ENCODE measurements around the gene MPI.
"Not testable (repeated sequence)": the region's sequence is repeated elsewhere in the genome, so short reads cannot be mapped to it uniquely, and the experiment has no call there.

MPI gene

DNA sequence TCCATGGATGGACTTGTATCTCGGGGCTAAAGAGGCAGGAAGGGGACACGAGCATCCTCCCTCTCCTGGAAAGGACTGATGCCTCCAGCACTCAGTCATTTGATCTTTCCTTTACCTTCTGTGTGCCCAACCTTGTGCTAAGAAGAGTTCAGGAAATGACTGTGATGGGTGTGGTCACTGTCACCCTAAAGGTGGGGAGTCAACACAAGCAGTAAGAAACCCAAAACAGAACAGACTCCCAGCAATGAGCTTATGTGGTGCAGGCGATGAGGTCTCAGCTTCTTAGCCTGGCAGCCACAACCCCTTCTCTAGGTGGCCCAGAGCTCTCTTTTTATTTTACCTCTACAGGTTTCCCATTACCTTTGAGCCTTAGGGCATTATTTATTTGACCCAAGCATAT, 3.8 kb downstream of the MPI start:
- no peaks in the 10 kb centered on the region for H3K9me3 Mint-ChIP-seq
- peaks cover 32% of the 10 kb centered on the region for H3K4me1 Mint-ChIP-seq (ENCODE audit: low read depth)
- H3K36me3 Mint-ChIP-seq (ENCODE audit: low read depth): peaks cover 28% of the 10 kb centered on the region
- peak overlapping the region; percentile 79 for H3K4me3 Mint-ChIP-seq
- H3K27ac Mint-ChIP-seq: peak overlapping the region; percentile 98
- no peaks in the 10 kb centered on the region for H3K27me3 Mint-ChIP-seq (ENCODE audit: low read depth)

DNA sequence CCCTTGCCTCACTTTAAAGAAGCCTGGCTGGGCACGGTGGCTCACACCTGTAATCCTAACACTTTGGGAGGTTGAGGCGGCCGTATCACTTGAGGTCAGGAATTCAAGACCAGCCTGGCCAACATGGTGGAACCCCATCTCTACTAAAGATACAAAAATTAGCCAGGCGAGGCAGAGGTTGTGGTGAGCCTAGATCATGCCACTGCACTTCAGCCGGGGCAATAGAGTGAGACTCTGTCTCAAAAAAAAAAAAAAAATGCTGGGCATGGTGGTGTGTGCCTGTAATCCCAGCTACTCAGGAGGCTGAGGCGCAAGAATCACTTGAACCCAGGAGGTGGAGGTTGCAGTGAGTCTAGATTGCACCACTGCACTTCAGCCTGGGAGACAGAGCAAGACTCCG, 4.5 kb downstream of the MPI start:
- not testable (repeated sequence) for H3K4me3 Mint-ChIP-seq; H3K27ac Mint-ChIP-seq; H3K27me3 Mint-ChIP-seq (ENCODE audit: low read depth); H3K9me3 Mint-ChIP-seq
- H3K4me1 Mint-ChIP-seq (ENCODE audit: low read depth): peaks cover 30% of the 10 kb centered on the region
- peaks cover 28% of the 10 kb centered on the region for H3K36me3 Mint-ChIP-seq (ENCODE audit: low read depth)

DNA sequence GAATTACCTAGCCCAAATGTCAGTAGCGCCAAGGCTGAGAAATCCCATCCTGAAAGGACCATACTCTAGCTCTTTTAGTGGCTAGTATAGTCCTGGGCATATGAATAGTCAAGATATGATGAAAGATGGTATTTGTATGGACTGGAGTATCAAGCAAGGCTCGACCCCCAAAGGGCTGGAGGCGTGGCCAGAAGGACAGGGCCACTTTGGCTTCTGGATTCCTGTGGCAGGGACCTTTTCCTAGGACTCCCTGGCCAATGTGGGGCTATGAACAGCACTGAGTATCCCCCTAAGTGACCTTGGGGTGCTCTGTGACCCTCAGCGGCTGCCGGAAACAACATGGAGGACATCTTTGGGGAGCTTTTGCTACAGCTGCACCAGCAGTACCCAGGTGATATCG, 6.0 kb downstream of the MPI start:
- no peak overlapping the region for H3K4me3 Mint-ChIP-seq
- H3K27ac Mint-ChIP-seq: no peak overlapping the region
- no peaks in the 10 kb centered on the region for H3K9me3 Mint-ChIP-seq
- H3K36me3 Mint-ChIP-seq (ENCODE audit: low read depth): peaks cover 34% of the 10 kb centered on the region
- H3K27me3 Mint-ChIP-seq (ENCODE audit: low read depth): no peaks in the 10 kb centered on the region
- peaks cover 24% of the 10 kb centered on the region for H3K4me1 Mint-ChIP-seq (ENCODE audit: low read depth)

DNA sequence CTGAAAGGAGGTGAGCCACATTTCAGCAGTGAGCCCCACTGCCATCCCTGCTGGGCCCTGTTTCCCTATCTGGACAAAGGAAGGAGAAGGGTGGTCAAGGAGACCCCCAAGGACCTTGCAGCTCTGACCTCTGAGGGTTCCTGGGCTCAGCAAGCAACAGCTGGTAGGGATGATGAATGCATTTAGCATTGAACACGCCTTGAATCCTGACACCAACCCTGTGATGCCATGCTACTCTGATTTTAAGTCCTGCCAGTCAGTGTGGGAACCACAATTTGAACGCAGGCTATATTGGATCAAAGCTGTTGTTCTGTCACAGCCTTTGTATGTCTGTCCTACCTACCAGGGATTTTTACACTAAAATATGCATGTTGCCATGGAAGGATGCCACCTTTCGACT, 6.5 kb downstream of the MPI start:
- Mint-ChIP-seq H3K27me3 (ENCODE audit: low read depth) (no peaks in the 10 kb centered on the region), H3K36me3 (ENCODE audit: low read depth) (peaks cover 34% of the 10 kb centered on the region), H3K9me3 (no peaks in the 10 kb centered on the region), H3K27ac (no peak overlapping the region), H3K4me3 (no peak overlapping the region), H3K4me1 (ENCODE audit: low read depth) (peaks cover 22% of the 10 kb centered on the region)

DNA sequence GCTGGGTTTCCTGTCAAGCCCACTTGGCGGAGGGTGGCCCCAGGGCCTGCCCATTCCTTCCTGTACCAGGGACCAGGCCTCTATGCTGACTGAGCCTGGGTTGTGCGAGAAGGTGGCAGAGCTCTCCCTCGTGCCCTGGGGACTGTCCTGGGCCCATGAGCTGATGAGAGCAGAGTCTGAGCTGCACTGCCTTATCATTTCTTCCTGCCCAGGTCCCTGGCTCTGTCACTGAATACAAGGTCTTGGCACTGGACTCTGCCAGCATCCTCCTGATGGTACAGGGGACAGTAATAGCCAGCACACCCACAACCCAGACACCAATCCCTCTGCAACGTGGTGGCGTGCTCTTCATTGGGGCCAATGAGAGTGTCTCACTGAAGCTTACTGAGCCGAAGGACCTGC, 7.5 kb downstream of the MPI start:
- Mint-ChIP-seq H3K4me3 (no peak overlapping the region), H3K27me3 (ENCODE audit: low read depth) (no peaks in the 10 kb centered on the region), H3K27ac (no peak overlapping the region), H3K9me3 (no peaks in the 10 kb centered on the region), H3K36me3 (ENCODE audit: low read depth) (peaks cover 33% of the 10 kb centered on the region), H3K4me1 (ENCODE audit: low read depth) (peaks cover 29% of the 10 kb centered on the region)

DNA sequence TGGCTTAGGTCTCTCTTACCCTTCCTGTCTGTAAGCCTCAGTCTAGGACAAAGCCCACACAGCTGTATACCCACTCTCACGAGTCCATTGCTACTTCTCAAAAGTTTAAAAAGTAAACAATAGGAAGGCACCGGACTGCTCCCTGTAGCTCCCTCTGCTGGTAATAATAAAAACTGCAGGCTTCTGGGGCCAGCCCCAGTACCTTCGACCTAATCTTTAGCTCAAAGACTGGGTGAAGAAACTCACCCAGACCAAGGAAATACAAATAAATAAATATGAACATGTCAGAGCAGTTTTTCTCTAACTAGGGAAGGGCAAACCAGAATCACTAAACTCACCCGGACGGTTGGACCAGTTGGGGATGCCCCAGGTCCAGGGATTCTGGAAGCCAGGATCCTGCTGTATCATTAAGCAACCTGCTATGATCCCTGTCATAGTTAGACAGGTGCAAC, 11.8 kb downstream of the MPI start:
- peaks cover 43% of the 10 kb centered on the region for H3K36me3 Mint-ChIP-seq (ENCODE audit: low read depth)
- no peak overlapping the region for H3K4me3 Mint-ChIP-seq
- peaks cover 34% of the 10 kb centered on the region for H3K4me1 Mint-ChIP-seq (ENCODE audit: low read depth)
- H3K27me3 Mint-ChIP-seq (ENCODE audit: low read depth): no peaks in the 10 kb centered on the region
- peak overlapping the region; percentile 36 for H3K27ac Mint-ChIP-seq
- no peaks in the 10 kb centered on the region for H3K9me3 Mint-ChIP-seq

DNA sequence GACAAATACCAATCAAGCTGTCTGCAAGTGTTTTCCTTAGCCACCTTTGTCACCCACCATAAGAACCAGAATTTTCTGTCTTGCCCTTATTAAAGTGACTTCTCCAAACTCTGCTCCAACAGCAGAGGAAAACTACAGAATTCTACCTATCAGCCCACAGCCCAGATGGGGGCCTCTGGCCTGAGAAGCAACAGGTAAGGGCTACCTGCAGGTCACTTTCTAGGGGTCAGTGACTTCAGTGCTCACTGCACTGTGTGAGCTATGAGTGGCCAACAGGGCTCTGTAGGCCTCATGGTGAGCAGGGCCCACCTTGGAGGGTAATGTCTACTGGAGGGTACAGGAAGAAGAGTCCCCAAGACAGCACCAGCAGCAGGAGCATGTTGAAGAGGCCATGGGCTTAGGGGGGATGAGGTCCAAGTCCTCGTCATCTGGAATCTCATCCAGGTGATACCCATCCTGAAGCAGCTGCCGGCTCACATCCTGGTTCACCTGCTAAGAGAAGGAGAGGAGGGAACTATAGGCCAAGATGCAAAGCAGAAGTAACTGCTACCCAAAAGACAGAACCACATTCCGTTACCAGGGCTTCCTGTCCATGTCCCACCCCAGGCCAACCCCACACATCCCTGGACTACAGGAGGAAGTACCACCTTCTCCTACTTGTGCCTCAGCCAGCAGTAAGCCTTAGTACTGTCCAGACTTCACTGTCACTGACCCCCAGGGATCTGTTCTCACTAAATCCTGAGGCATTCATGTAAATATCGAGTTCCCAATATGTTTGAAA, 12.6 kb downstream of the MPI start:
- H3K4me1 Mint-ChIP-seq (ENCODE audit: low read depth): peaks cover 42% of the 10 kb centered on the region
- H3K4me3 Mint-ChIP-seq: no peak overlapping the region
- H3K36me3 Mint-ChIP-seq (ENCODE audit: low read depth): peaks cover 40% of the 10 kb centered on the region
- H3K27me3 Mint-ChIP-seq (ENCODE audit: low read depth): no peaks in the 10 kb centered on the region
- H3K27ac Mint-ChIP-seq: peak overlapping the region; percentile 9
- H3K9me3 Mint-ChIP-seq: no peaks in the 10 kb centered on the region

DNA sequence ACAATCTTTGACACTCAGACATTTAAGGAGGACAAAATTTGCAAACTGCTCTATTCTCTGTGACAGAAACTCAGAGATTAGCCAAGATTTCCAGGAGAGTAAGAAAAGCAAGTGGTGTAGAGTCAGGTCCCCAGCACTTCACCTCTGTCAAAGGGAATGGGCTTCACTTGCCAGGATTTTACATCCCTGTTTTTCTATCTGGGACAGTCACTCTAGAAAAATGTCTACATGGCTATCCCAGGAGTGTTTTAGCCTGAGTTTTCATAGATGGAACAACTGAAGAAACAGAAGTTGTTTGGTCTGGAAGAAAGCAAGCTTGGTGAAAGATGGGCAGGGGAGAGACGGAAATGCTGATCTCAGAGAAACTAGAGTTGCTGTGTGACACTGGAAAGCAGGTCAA, 13.8 kb downstream of the MPI start:
- Mint-ChIP-seq H3K36me3 (ENCODE audit: low read depth) (peaks cover 40% of the 10 kb centered on the region), H3K27ac (no peak overlapping the region), H3K4me3 (peak overlapping the region; percentile 27), H3K27me3 (ENCODE audit: low read depth) (no peaks in the 10 kb centered on the region), H3K9me3 (no peaks in the 10 kb centered on the region), H3K4me1 (ENCODE audit: low read depth) (peaks cover 44% of the 10 kb centered on the region)

DNA sequence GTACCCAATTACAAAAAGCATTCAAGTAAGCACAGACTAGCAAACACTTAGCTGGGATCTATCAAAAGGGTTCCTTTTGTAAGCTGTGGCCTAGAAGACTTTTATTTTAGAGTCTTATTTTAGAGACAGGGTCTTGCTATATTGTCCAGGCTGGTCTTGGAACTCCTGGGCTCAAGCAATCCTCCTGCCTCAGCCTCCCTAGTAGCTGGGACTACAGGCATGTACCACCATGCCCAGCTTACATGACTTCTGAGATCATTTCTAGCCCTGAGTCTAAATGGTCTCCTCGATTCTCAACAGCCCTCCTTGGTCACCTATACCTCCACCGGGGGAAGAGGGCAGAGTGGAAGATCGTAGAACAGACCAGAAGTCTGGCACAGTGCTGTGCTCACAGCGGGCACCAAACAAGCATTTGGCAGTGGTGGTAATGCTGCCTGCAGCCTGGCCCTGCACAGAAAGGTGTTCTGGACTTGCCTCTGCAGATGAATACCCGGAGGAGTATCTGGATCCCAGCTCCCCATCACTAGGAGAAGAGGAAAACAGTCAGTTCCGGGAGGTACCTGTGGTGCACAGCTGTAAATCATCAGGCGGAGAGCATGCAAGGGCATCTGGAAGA, 14.5 kb downstream of the MPI start:
- no peaks in the 10 kb centered on the region for H3K9me3 Mint-ChIP-seq
- peak overlapping the region; percentile 86 for H3K4me3 Mint-ChIP-seq
- H3K27me3 Mint-ChIP-seq (ENCODE audit: low read depth): no peaks in the 10 kb centered on the region
- H3K36me3 Mint-ChIP-seq (ENCODE audit: low read depth): peaks cover 40% of the 10 kb centered on the region
- H3K27ac Mint-ChIP-seq: no peak overlapping the region
- peaks cover 41% of the 10 kb centered on the region for H3K4me1 Mint-ChIP-seq (ENCODE audit: low read depth)

DNA sequence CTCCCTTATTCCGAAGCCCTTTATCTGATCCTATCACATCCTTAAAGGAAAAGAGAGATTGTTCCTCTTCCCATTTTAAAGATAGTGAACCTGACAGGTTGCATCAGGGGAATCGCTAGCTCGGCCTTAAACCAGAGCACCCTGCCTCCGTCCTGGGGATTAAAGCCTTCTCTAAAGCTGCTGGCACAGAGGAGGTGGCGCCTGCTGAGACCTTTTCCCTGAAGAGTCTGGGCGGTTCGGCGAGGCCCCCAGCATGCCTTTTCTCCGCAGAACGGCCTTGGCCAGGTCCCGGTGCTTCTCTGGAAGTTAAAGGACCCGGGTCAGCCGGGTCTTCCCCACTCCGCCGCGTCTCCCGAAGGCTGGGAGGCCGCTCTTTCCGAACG, 16.2 kb downstream of the MPI start:
- Mint-ChIP-seq H3K27ac (peak overlapping the region; percentile 41), H3K4me3 (peak overlapping the region; percentile 86), H3K27me3 (ENCODE audit: low read depth) (no peaks in the 10 kb centered on the region), H3K36me3 (ENCODE audit: low read depth) (peaks cover 33% of the 10 kb centered on the region), H3K4me1 (ENCODE audit: low read depth) (peaks cover 37% of the 10 kb centered on the region), H3K9me3 (no peaks in the 10 kb centered on the region)

DNA sequence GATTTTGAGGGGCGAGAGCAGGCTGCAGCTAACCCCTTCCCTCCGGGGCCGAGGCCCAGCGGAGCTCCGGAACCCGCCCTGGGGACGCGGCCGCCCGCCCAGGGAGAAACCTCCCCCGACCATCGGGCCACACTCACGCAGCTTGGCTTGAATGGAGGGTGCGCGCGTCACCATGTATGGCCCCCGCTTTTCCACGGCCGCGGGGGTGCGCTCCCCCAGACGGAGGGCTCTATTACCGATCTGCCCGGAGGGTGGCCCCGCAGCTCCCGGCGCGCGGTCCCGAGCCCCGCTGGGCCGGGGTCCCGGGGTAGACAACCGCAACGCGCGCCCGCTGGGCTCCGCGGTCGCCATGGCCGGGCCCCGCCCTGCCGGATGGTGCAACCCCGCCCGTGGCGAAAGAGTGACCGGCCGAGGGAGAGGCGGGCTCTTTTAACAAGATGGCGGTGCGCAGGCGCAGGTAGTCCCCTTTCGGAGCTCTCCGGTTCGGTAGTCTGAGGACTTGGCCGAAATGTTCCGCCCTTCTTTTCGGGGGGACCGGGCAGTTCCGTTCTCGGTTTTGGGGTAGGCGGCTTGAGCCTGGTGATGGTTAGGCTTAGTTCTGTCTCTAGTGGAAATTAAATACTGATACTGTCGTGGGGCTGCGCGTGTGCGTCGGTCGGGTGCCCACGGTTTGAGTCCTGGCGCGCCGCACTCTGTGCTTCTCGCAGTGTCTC, 16.8 kb downstream of the MPI start, which contains the start of gene FAM219B:
FAM219B (minus strand) TSS at position 402 of the 713 bp plus-strand sequence; CDS start at position 351, 51 bp downstream.
- Mint-ChIP-seq H3K9me3 (no peaks in the 10 kb centered on the region), H3K4me3 (peak within 1 kb of the TSS; percentile 96)

DNA sequence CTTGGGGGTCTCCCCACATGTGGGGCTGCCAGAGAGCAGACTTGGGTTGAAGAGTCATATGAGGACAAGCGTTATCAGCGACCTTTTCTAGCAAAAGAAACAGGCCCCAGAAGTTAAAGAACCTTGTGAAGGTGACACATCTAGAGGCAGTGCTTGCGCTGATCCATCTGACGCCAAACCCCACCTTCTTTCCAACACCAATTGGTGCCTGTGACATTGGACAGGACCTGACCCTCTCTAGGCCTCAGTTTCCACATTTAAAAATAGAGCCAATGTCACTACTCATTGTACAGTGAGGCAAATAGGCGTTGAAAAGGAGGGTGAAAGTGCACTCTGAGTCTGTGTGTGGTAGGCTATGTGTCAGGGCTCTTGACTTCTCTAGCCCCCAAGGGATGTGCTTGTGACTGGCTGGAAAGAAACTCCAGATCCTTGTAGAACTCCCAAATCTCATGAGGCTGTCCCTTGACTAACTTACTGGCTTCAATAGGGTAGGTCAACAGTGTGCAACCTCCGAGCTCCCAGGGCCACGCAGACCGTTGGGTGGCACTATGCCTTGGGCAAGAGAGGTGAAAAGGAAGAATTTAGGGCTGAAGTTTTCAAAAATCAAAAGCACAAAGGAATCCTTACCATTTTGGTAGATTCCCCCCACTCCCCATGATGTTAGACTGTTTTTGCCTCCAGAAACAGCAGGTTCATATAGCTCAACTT, 17.5 kb downstream of the MPI start:
- Mint-ChIP-seq H3K36me3 (ENCODE audit: low read depth) (peaks cover 26% of the 10 kb centered on the region), H3K27ac (peak overlapping the region; percentile 92), H3K27me3 (ENCODE audit: low read depth) (no peaks in the 10 kb centered on the region), H3K9me3 (no peaks in the 10 kb centered on the region), H3K4me3 (peak overlapping the region; percentile 96), H3K4me1 (ENCODE audit: low read depth) (peaks cover 30% of the 10 kb centered on the region)

More for the DNA sequence above, 16.8 kb downstream of the MPI start, which contains the start of gene FAM219B:
- Mint-ChIP-seq H3K27ac (peak within 1 kb of the TSS; percentile 92), H3K36me3 (ENCODE audit: low read depth) (peaks cover 32% of the 10 kb centered on the region), H3K27me3 (ENCODE audit: low read depth) (no peaks in the 10 kb centered on the region), H3K4me1 (ENCODE audit: low read depth) (peaks cover 35% of the 10 kb centered on the region)

DNA sequence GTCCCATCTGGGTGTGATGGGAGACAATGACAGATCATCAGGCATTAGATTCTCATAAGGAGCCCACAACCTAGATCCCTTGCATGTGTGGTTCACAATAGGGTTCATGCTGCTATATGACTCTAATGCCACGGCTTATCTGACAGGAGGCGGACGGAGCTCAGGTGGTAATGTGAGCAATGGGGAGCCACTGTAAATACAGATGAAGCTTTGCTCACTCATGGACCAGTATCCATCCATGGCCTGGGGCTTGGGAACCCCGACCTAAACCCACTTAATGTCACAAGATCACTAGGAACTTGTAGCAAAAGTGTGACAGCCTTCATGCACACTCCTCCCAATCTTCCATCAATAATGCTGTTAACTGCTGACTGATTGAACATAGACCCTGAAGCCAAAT, 18.8 kb downstream of the MPI start:
- Mint-ChIP-seq H3K4me1 (ENCODE audit: low read depth) (peaks cover 30% of the 10 kb centered on the region), H3K4me3 (no peak overlapping the region), H3K36me3 (ENCODE audit: low read depth) (peaks cover 18% of the 10 kb centered on the region), H3K27me3 (ENCODE audit: low read depth) (no peaks in the 10 kb centered on the region), H3K27ac (no peak overlapping the region), H3K9me3 (no peaks in the 10 kb centered on the region)

DNA sequence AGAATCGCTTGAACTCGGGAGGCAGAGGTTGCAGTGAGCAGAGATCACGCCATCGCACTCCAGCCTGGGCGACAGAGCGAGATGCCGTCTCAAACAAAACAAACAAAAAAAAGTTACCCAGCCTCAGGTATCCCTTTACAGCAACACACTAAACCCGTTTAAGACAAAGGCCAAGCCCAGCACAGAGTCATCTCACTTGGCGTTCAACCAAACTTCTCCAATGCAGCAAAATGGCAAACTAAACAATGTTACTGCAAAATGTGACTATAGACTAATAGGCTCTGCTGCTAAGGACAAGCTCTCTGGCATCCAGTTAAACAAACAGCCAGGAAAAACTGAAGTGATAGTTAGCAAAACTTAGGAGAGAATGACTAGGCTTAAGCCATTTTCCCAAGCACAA, 23.2 kb downstream of the MPI start:
- Mint-ChIP-seq H3K4me3 (no peak overlapping the region), H3K4me1 (ENCODE audit: low read depth) (no peaks in the 10 kb centered on the region), H3K27me3 (ENCODE audit: low read depth) (no peaks in the 10 kb centered on the region), H3K36me3 (ENCODE audit: low read depth) (peaks cover 4% of the 10 kb centered on the region), H3K27ac (no peak overlapping the region), H3K9me3 (no peaks in the 10 kb centered on the region)

All from T-helper 1 cell treated with Interleukin-12 subunit alpha and Interleukin-12 subunit beta and Interleukin-4 antibody, amounts not matched to agents 30 μg/mL and 1 μg/mL, for 36 hours (primary cell).